ENCODE results near the gene CYTH4.

DNA sequence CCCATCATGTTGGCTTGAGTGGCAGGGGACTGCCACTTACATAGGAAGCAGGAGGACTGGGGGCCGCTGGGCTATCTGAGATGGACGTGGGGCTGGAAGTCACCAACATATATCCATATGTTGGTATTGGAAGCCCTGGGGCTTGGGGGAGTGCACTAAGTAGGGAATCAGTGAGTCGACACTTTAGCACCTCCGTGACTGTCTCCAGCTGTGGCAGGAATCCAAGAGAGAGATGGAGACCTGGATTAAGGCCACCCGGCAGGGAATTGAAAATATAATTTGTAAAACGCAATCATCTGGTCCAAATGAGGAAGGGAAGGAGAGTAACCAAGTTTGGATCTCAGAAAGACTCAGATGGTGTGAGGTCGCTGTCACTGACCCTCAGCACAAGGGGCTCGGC is 76.6 kb downstream of the CYTH4 start:
- no peak for TF ChIP-seq POLR2A (IDR thresholded peaks at IDR 0.05)
- TF ChIP-seq, protein P1, sequence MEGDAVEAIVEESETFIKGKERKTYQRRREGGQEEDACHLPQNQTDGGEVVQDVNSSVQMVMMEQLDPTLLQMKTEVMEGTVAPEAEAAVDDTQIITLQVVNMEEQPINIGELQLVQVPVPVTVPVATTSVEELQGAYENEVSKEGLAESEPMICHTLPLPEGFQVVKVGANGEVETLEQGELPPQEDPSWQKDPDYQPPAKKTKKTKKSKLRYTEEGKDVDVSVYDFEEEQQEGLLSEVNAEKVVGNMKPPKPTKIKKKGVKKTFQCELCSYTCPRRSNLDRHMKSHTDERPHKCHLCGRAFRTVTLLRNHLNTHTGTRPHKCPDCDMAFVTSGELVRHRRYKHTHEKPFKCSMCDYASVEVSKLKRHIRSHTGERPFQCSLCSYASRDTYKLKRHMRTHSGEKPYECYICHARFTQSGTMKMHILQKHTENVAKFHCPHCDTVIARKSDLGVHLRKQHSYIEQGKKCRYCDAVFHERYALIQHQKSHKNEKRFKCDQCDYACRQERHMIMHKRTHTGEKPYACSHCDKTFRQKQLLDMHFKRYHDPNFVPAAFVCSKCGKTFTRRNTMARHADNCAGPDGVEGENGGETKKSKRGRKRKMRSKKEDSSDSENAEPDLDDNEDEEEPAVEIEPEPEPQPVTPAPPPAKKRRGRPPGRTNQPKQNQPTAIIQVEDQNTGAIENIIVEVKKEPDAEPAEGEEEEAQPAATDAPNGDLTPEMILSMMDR (IDR thresholded peaks at IDR 0.05): no peak

Data from stomach (tissue), 4 donors.